Measurements from ENCODE around the gene ZNF365. TPM values are rescaled to one million over a fixed set of nuclear protein-coding genes. Genes with fewer than 3 reads are reported as not detected.

ZNF365 gene
- total RNA-seq, 1 experiment from 2014 or later: 1.8 TPM

DNA sequence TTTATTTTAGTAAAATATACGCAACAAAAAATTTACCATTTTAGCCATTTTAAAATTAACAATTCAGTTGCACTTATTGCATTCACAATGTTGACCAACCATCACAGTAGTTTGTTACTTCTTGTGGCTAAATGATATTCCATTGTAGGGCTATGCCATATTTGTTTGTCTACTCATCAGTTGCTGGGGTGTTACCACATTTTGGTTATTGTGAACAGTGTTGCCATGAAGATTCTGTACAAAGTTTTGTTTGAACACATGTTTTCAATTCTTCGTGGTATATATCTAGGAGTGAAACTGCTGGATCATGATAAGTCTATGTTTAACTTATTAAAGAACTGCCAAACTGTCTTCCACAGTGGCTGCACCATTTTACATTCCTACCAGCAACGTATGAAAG lies 46.3 kb upstream of the ZNF365 start:
- Histone ChIP-seq H3K27me3 (ENCODE audit: insufficient read depth, low read length) (no peaks in the 10 kb centered on the region), H2AFZ (ENCODE audit: low read depth, low read length, poor library complexity, severe bottlenecking) (no peak overlapping the region), H3K4me1 (ENCODE audit: control insufficient read depth in 1 of 2, insufficient read depth in 2 of 2, low read length in 2 of 2) (no peaks in the 10 kb centered on the region), H3K27ac (ENCODE audit: low read depth, low read length) (no peak overlapping the region), H3K4me2 (ENCODE audit: low read length) (no peak overlapping the region), H3K79me2 (ENCODE audit: insufficient read depth, low read length) (no peaks in the 10 kb centered on the region), H3K9ac (ENCODE audit: low read length) (no peak overlapping the region), H3K36me3 (ENCODE audit: control insufficient read depth in 1 of 2, insufficient read depth in 2 of 2, low read length in 2 of 2) (no peaks in the 10 kb centered on the region), H3K9me2 (ENCODE audit: insufficient read depth) (no peaks in the 10 kb centered on the region), H3K9me3 (ENCODE audit: control insufficient read depth in 1 of 2, insufficient read depth in 1 of 2, low read depth in 1 of 2, low read length in 2 of 2) (peaks cover 0 to 9% of the 10 kb centered on the region in 2 experiments; a peak in 2 of 4 replicates), H3K4me3 (replicated peaks in 1 of 2; ENCODE audit: low read depth in 1 of 2, low read length in 2 of 2) (no peak overlapping the region), H4K20me1 (ENCODE audit: insufficient read depth) (no peaks in the 10 kb centered on the region)
- POLR2A ChIA-PET: no interaction called here
- RAD21 ChIA-PET (ENCODE audit: low non-redundant PET in 1 of 2, low total read pairs in 2 of 2, uncharacterized antibody in 2 of 2, unreplicated experiment in 2 of 2): no interaction called here
- intact Hi-C loops (cut with micrococcal nuclease): no loop called here
- DNase-seq (ENCODE audit: low read depth, low spot score) (no peak), ATAC-seq (no peak)
- CTCF ChIA-PET: no interaction called here
- BruUV-seq (replicated peaks): no TSS peak
- no peak for TF ChIP-seq RAD21 (IDR thresholded peaks at IDR 0.05; ENCODE audit: low read depth)
- no peak for TF ChIP-seq YY1 (IDR thresholded peaks at IDR 0.05; ENCODE audit: extremely low read depth, insufficient replicate concordance, low read depth, low read length)
- TF ChIP-seq, protein P1, sequence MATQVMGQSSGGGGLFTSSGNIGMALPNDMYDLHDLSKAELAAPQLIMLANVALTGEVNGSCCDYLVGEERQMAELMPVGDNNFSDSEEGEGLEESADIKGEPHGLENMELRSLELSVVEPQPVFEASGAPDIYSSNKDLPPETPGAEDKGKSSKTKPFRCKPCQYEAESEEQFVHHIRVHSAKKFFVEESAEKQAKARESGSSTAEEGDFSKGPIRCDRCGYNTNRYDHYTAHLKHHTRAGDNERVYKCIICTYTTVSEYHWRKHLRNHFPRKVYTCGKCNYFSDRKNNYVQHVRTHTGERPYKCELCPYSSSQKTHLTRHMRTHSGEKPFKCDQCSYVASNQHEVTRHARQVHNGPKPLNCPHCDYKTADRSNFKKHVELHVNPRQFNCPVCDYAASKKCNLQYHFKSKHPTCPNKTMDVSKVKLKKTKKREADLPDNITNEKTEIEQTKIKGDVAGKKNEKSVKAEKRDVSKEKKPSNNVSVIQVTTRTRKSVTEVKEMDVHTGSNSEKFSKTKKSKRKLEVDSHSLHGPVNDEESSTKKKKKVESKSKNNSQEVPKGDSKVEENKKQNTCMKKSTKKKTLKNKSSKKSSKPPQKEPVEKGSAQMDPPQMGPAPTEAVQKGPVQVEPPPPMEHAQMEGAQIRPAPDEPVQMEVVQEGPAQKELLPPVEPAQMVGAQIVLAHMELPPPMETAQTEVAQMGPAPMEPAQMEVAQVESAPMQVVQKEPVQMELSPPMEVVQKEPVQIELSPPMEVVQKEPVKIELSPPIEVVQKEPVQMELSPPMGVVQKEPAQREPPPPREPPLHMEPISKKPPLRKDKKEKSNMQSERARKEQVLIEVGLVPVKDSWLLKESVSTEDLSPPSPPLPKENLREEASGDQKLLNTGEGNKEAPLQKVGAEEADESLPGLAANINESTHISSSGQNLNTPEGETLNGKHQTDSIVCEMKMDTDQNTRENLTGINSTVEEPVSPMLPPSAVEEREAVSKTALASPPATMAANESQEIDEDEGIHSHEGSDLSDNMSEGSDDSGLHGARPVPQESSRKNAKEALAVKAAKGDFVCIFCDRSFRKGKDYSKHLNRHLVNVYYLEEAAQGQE (IDR thresholded peaks at IDR 0.05; ENCODE audit: low read depth): no peak
- TF ChIP-seq TCF7L2 (IDR thresholded peaks at IDR 0.05; ENCODE audit: borderline replicate concordance, extremely low read depth, insufficient read depth, insufficient read length): no peak
- TF ChIP-seq, protein P2, sequence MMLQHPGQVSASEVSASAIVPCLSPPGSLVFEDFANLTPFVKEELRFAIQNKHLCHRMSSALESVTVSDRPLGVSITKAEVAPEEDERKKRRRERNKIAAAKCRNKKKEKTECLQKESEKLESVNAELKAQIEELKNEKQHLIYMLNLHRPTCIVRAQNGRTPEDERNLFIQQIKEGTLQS (IDR thresholded peaks at IDR 0.05): no peak
- no peak for TF ChIP-seq CBX3 (IDR thresholded peaks at IDR 0.05; ENCODE audit: low read depth)
- no peak for TF ChIP-seq SP1 (IDR thresholded peaks at IDR 0.05; ENCODE audit: low read depth)
- no peak for TF ChIP-seq CEBPB (IDR thresholded peaks at IDR 0.05; ENCODE audit: low read depth)
- TF ChIP-seq JUND (IDR thresholded peaks at IDR 0.05): no peak
- no peak for TF ChIP-seq POLR2A (IDR thresholded peaks at IDR 0.05; ENCODE audit: borderline replicate concordance, extremely low read depth, insufficient read depth, insufficient read length)
- TF ChIP-seq ZFX (IDR thresholded peaks at IDR 0.05): no peak
- no peak for TF ChIP-seq EZH2 (IDR thresholded peaks at IDR 0.05)
- TF ChIP-seq, protein P3, sequence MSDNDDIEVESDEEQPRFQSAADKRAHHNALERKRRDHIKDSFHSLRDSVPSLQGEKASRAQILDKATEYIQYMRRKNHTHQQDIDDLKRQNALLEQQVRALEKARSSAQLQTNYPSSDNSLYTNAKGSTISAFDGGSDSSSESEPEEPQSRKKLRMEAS (IDR thresholded peaks at IDR 0.05): no peak

Data from HCT116 (cell line).